Retinal pigment epithelial cell (primary cell): ENCODE data around the gene CDH26.
"Not testable (repeated sequence)": the region's sequence is repeated elsewhere in the genome, so short reads cannot be mapped to it uniquely, and the experiment has no call there.

Experiments used
- DNase-seq: peaks from one replicate; pipeline ENCODE4 v3.0.0-alpha.2; 2010; ENCODE audit warnings: low read depth
- H3K4me3 ChIP-seq: 2 replicates; pipeline ENCODE4 v1.5.1; 2011; ENCODE audit warnings: mild to moderate bottlenecking, low read length, control low read depth, moderate library complexity
- CTCF ChIP-seq: conservative IDR thresholded peaks from 2 replicates; pipeline ENCODE4 v1.5.1; 2011; ENCODE audit warnings: low read depth, low read length, control low read depth, inconsistent platforms

CDH26 gene

GRCh38 chr20:59948828-59949720 is 9.1 kb upstream of the CDH26 start:
- no peak for DNase-seq
- peak; percentile 72 for TF ChIP-seq CTCF
- H3K4me3 ChIP-seq, result no peak overlapping the region

- DNase-seq, result no peak
- no peak for TF ChIP-seq CTCF
- H3K4me3 ChIP-seq, result no peak overlapping the region
Observed at GRCh38 chr20:59949911-59950310, 8.3 kb upstream of the CDH26 start.

- DNase-seq, result no peak
- no peak overlapping the region for H3K4me3 ChIP-seq
- TF ChIP-seq CTCF, result no peak
Observed at GRCh38 chr20:59954718-59955117, 3.5 kb upstream of the CDH26 start.

GRCh38 chr20:59955131-59955796 is 3.0 kb upstream of the CDH26 start:
- TF ChIP-seq CTCF, result peak; percentile 30
- no peak for DNase-seq
- no peak overlapping the region for H3K4me3 ChIP-seq

- not testable (repeated sequence) for DNase-seq, H3K4me3 ChIP-seq
Observed at GRCh38 chr20:59957568-59957967, 655 bp upstream of the CDH26 start.

- no peak for TF ChIP-seq CTCF
- DNase-seq, result no peak
- no peak overlapping the region for H3K4me3 ChIP-seq
Observed at GRCh38 chr20:59958626-59959025, 403 bp downstream of the CDH26 start.

GRCh38 chr20:59961423-59961822 is 3.2 kb downstream of the CDH26 start:
- no peak for DNase-seq
- no peak overlapping the region for H3K4me3 ChIP-seq
- TF ChIP-seq CTCF, result no peak
